Measurements from ENCODE around the gene ADD1.
"Not testable (repeated sequence)": the region's sequence is repeated elsewhere in the genome, so short reads cannot be mapped to it uniquely, and the experiment has no call there.

Gene ADD1

GRCh38 chr4:2948895-2949781 is 105.5 kb downstream of the ADD1 start:
- DNase-seq, result no peak

DNA sequence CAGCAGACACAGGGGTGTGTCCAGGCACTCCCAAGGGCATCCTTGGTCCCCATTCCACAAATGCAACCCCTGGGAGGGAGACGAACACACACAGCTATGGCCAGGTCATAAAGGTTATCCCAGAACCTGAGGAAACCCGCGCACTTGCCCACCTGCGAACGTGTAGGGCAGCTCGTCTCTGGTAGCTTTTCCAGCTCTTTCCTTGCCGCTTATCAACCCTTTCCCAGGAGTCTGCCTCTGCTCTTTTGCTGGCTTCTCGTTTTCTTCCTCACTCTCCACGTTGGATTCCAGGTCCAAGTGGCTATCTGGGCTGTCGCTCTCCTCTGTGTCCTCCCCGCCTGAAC is 106.1 kb downstream of the ADD1 start:
- DNase-seq, result no peak

GRCh38 chr4:2950221-2950989 is 106.8 kb downstream of the ADD1 start:
- no peak for DNase-seq

GRCh38 chr4:2953496-2953895 is 109.9 kb downstream of the ADD1 start:
- DNase-seq, result no peak

- DNase-seq, result no peak
Observed at GRCh38 chr4:2954358-2955185, 110.9 kb downstream of the ADD1 start.

DNA sequence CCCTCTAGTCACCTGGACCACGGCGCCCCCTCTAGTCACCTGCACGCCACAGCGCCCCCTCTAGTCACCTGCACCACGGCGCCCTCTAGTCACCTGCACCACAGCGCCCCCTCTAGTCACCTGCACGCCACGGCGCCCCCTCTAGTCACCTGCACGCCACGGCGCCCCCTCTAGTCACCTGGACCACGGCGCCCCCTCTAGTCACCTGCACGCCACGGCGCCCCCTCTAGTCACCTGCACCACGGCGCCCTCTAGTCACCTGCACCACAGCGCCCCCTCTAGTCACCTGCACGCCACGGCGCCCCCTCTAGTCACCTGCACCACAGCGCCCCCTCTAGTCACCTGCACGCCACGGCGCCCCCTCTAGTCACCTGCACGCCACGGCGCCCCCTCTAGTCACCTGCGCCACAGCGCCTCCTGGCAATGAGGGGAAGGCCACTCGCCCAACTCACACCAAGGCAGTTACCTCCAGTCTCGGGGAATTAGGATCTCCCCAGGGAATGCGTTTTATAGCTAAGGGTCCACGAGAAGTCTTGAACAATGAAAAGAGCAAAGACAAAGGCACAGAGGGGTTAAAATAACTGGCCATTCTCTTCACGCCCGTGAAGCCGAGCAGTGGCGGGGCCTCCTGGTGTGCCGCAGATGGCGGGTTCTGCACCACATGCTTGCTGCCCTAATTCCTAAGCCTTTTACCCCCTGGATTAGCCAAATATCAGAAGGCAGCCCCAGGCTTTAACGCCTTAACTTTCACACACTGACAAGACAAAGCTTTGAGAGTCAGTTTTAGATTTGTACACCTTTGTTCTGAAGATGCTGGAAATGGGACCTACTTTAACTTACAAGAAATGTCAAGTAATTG is 111.8 kb downstream of the ADD1 start:
- DNase-seq, result not testable (repeated sequence)

DNA sequence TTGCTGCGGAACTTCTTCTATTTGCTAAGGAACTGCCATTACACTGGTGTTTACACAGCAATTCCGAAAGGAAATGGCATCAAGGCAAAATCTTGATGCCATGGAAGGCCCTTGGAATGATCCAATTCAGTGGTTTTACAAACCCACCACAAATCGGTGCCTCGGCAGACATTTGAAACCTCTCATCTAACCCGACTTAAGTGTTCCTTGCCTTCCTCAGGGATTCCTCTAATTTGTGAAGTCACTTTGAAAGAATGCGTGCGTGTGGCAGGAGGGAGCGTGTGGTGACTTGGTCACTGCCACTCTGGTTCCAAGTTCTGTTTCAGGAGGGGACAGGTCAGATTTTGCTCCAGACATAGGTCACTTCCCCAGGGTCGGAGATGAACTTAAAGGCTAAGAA is 114.8 kb downstream of the ADD1 start:
- no peak for DNase-seq

- DNase-seq, result not testable (repeated sequence)
Observed at GRCh38 chr4:2960450-2960849, 116.8 kb downstream of the ADD1 start.

GRCh38 chr4:2961421-2961810 is 117.8 kb downstream of the ADD1 start:
- no peak for DNase-seq

GRCh38 chr4:2961811-2962441 is 118.3 kb downstream of the ADD1 start:
- DNase-seq, result no peak

DNA sequence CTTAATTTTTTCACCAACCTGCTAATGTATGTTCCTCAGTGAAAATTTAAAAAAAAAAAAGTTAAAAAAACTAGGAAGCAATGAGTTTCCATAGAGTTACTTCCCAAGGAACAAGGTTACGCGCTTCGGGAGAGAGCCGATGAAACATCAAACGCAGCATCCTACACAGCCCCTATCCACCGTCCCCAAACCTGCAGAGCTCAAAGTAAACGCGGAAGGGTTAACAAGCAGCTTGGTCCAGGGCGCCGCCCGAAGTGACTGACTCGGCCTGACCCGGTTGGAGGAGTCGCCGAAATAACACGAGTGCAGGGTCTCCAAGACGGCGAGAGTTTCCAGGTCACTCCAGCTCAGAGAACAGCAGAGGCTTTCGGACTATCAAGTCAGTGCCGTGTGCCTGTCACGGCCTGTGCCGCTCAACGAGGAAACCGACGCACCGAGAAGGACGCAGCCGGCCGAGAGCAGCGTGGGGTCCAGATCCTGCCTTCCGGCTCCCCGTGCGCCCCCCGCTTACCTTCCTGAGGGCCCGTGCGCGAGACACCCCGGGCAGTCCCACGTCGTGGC is 119.0 kb downstream of the ADD1 start:
- no peak for DNase-seq

DNA sequence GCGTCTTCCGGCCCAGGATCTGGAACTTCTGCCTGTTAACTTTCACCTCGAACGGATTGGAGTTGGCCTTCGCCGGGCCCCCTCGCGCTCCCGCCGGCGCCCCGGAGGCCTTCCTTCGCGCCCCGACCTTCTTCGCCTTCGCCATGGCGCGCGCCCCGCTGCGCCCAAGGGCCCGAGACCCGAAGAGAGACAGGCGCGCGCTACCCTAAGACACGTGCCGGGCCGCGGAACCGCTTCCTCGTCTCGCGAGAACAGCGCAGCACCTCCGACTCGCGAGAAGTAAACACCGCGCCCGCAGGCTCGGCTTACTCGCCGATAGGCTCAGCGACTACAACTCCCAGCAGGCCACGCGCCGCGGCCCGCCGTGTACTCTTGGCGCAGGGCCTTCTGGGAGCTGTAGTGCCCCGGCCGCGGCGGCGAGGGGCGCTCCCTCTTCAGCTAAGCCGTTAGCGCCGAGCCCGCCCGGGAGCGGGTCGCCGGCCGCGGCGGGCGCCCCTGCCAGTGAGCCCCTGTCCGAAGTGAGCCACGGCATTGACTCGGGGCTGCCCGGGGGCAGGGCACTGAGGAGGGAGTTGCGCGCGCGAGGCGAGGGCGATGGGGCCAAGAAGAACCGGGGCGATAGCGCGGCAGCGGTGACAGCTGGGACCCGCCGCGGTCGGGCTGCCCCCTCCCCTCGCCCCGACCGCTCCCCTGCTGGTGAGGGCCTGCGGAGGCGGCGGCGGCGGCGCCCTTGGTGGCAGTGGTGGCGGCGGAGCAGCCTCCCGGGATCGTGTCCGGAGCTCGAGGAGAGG is 119.7 kb downstream of the ADD1 start, which contains the start of the genes GRK4 and NOP14:
Gene GRK4 (plus strand): TSS at position 397 of the 791 bp plus-strand sequence. CDS start 500 bp downstream, outside the sequence.
Gene NOP14 (minus strand): TSS at position 232 of the 791 bp plus-strand sequence. CDS start 87 bp downstream, at position 145.
- DNase-seq, result peak; percentile 86

DNA sequence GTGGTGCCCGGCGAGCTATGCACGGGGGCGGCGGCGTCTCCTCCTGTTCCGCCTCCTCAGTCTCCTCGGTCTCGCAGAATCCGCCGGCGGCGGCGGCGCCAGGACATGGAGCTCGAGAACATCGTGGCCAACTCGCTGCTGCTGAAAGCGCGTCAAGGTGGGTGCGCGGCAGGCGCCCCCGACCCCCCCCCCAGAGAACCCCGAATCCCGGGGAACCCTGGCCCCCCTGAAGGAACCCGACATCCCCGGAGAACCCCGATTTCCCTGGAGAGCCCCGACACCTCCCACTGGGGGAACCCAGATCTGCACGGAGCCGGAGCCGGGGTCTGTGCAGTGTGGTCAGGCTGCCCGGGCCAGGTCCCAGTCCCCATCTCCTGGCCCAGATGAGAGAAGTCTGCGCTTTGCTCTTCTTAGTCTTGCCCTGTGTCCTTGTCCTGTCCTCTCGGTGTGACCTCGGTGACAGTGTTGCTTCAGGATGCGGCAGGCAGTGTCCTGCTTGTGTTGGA is 120.4 kb downstream of the ADD1 start:
- no peak for DNase-seq

DNA sequence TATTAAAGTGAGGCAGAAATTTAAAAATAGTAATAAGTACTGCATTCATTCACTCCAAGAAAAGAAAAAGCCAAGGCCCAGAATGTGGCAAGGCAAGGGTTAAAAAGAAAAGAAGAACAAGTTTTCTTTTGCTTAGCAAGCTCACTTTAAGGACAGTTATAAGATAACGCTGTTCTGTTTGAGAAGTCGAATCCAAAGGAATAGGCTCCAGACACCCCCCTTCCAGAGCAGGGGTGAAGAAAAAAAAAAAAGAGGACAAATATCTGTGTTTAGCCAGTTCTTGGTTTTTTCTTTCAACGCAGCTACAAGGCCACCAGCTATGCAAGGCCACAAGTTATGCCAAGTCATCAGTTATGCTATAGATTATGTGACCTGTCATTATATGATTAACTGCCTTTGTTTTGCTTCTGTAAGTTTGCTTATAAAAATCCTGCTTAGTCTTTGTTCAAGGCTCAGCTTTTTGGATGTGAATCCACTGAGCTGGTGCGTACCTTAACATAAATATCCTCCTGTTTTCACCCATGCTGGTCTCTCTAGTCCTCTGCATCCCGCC is 121.1 kb downstream of the ADD1 start:
- DNase-seq, result no peak

DNA sequence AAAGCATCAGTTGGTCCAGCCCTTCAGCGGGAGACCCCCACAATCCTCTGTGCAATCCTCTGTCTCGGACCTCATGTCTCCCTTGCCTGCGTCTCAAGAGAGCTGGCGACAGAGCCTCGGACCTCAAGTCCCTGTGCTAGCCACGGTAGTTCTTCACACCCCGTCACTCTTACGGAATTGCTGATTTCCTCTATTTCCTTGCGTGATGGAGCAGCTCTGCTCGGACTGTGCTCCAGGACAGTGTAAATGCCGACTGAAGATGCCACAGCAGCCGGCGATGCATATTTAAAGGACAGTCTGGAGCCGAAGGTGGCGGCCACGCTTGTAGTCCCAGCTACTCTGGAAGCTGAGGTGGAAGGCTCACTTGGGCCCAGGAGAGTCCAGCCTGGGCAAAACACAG is 121.6 kb downstream of the ADD1 start:
- DNase-seq, result no peak

GRCh38 chr4:2968381-2968780 is 124.7 kb downstream of the ADD1 start:
- no peak for DNase-seq

DNA sequence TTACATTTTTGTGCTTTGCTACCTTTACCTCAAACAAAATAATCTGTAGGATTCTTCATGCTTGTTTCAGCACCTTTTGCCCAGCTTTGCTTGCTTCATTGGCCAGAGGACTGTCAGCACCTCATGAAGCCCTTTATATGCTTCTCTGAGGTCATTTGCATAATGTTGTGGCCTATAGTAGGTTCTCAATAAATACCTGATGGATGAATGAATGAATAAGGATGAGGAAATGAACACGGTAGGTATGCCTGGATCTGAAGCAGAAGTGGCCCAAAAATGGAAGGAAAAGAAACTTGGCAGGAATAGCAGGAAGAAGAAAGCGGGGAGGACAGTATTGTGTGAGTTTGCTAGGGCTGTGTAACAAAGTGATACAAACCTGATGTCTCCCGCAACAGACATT is 127.6 kb downstream of the ADD1 start:
- DNase-seq, result no peak

DNA sequence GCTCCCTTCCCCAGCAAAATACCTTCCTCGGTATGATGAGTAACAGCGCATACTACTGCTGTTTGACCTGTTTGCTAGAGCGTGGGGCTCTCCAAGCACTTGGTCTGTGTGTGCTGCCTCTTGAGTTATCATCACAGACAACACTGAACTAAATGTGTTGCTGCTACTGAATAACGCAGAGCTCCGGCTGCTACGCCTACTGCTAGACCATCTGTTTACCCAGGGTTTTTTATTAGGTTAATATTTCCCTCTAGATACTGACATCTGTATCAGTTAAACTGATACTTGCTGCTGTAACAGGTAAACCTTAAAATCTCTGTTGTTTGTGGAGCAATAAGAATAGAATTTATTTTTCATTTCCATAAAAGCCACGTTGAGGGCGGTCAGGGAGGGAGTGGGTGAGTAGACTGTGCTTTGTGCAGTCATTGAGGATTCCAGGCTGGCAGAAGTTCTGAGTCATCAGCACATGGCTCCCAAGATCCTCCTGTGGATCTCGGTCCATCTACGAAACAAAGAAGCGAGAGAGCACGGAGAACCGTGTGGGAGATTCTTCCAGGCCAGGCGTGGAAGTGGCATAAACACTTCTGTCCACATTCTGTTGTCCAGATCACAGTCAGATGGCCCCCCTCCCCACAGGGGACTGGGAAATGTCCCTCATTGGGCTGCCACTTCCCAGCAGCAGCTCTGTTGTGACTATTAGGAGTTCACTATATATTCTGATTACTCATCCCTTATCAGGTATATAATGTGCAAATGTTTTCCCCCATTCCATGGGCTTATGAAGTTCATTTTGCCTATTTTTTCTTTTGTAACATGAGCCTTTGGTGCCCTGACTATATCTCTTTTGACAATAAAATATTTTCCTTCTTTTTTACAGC is 133.8 kb downstream of the ADD1 start:
- DNase-seq, result no peak
